ENCODE results near the gene FTMT.

GRCh38 chr5:121834021-121834420 is 17.7 kb upstream of the FTMT start:
- TF ChIP-seq, protein P1, sequence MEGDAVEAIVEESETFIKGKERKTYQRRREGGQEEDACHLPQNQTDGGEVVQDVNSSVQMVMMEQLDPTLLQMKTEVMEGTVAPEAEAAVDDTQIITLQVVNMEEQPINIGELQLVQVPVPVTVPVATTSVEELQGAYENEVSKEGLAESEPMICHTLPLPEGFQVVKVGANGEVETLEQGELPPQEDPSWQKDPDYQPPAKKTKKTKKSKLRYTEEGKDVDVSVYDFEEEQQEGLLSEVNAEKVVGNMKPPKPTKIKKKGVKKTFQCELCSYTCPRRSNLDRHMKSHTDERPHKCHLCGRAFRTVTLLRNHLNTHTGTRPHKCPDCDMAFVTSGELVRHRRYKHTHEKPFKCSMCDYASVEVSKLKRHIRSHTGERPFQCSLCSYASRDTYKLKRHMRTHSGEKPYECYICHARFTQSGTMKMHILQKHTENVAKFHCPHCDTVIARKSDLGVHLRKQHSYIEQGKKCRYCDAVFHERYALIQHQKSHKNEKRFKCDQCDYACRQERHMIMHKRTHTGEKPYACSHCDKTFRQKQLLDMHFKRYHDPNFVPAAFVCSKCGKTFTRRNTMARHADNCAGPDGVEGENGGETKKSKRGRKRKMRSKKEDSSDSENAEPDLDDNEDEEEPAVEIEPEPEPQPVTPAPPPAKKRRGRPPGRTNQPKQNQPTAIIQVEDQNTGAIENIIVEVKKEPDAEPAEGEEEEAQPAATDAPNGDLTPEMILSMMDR (IDR thresholded peaks at IDR 0.05 in 8 of 11, conservative IDR thresholded peaks at IDR 0.05 in 3 of 11), result no peak
- no peak for TF ChIP-seq POLR2AphosphoS5 (IDR thresholded peaks at IDR 0.05)
